AG10803 (cell line): ENCODE results near the gene HUS1.

Experiments used
- DNase-seq: peaks from one replicate; pipeline ENCODE4 v3.0.0; 2010; ENCODE audit warnings: low read depth
- H3K4me3 ChIP-seq: 2 replicates; pipeline ENCODE4 v1.5.1; 2011; ENCODE audit warnings: mild to moderate bottlenecking, low read length, control low read depth
- TF ChIP-seq, protein P1 (sequence below): conservative IDR thresholded peaks from 2 replicates; pipeline ENCODE4 v1.5.1; 2011; ENCODE audit warnings: mild to moderate bottlenecking, low read length, control low read depth, inconsistent platforms

Gene HUS1

DNA sequence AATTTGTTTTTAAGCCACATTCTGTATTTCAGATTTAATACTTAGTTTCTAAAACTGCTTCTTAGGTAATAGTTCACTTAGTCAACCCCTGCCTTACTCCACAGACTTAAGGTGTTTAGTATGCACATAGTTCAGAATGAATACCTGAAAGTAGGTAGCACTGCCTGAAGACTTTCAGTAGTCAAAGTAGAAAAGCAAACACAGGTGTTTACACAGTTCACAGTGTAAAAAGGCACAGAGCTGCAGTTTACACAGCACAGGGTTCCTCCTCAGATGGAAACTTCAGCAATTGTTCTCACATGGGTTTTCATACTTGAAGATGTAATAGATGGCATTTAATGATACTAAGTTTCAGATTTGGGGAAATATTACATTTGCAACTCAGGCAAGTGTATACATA lies 28.0 kb downstream of the HUS1 start:
- TF ChIP-seq, protein P1, sequence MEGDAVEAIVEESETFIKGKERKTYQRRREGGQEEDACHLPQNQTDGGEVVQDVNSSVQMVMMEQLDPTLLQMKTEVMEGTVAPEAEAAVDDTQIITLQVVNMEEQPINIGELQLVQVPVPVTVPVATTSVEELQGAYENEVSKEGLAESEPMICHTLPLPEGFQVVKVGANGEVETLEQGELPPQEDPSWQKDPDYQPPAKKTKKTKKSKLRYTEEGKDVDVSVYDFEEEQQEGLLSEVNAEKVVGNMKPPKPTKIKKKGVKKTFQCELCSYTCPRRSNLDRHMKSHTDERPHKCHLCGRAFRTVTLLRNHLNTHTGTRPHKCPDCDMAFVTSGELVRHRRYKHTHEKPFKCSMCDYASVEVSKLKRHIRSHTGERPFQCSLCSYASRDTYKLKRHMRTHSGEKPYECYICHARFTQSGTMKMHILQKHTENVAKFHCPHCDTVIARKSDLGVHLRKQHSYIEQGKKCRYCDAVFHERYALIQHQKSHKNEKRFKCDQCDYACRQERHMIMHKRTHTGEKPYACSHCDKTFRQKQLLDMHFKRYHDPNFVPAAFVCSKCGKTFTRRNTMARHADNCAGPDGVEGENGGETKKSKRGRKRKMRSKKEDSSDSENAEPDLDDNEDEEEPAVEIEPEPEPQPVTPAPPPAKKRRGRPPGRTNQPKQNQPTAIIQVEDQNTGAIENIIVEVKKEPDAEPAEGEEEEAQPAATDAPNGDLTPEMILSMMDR: no peak
- no peak overlapping the region for H3K4me3 ChIP-seq
- DNase-seq: no peak

DNA sequence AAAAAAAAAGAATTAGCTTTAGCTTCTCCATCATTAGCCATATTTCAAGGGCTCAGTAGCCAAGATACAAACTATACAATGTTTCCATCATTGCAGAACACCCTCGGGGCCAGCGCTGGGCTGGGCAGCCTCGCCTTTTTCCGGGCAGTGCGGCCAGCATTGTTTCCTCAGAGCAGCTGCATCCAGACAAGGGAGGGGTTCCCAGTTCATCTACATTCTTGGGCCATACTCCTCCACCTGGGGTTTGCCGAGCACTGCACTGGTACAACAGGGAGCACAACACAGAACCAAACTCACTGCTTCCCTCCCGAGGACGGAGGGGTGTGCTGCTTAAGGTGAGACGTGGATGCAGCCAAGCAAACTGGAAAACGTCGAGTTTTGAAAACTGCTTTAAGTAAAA lies 28.7 kb downstream of the HUS1 start:
- TF ChIP-seq, protein P1: no peak
- no peak overlapping the region for H3K4me3 ChIP-seq
- no peak for DNase-seq

DNA sequence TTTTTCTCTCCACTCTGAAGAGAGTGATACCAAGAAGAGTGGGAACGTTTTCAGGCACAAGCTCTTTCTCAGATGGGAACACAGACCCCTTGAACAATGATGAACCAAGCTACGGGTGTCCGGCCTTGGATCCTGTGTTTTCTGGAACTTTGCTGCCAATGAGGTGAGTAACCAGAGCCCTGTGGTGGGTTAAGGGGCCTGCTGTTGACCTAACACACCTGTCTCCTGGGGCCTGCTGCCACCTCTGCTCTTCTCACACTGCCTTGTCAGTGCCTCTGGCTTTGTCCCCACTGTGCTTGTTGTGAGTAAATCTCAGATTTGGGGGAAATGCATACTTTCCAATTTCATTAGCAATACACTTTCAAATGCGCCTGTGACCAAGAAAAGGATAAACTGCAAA lies 29.7 kb downstream of the HUS1 start:
- H3K4me3 ChIP-seq: no peak overlapping the region
- no peak for DNase-seq
- TF ChIP-seq, protein P1: no peak

DNA sequence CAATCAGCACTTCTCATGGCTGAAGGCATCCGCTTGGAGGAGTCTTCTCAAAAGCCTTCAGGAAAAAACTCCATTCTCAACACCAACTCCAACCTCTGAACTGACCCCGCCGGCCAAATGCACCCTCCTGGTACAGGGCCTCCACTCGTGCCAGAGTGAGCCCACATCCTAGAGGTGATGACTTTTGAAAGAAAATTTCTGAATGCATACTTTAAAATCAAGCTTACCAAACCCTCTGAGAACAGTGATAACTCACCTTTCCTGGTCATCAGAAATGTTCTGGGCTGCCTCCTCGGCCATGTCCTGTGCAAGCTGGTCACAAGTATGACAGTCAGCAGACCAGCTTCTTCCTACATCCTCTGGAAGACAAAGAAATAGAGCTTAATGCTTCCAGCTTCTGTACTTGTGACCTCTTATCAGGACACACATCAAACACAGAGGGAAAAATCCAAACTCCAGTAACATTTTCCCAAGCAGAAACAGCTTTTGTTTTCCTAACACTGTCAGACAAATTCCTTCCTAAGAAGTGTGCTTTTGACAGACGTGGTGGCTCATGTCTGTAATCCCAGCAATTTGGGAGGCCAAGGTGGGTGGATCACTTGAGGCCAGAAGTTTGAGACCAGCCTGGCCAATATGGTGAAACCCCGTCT lies 31.1 kb downstream of the HUS1 start, which contains the start of gene PKD1L1:
Gene PKD1L1, minus strand, starts transcription at position 326 of the 650 bp plus-strand sequence. Its CDS starts 26 bp downstream, at position 300.
- TF ChIP-seq, protein P1: no peak
- DNase-seq: no peak

DNA sequence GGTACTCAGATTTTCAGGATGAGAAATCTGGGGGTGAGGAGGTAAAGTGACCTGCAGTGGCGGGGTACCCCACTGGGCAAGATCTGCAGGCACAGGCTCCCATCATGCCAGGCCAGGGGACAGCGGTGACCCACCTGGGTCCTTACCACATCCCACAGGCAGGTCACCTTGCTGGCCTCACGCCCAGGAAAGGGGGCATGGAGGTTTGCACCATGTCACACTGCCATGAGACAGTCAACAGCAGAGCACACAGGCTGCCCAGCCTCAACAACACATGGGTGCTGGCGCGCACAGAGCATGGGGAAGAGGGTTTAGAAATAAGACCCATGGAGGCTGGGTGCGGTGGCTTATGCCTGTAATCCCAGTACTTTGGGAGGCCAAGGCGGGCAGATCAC lies 32.1 kb downstream of the HUS1 start:
- TF ChIP-seq, protein P1: no peak
- DNase-seq: no peak
- H3K4me3 ChIP-seq: no peak overlapping the region

More for the DNA sequence above, 31.1 kb downstream of the HUS1 start, which contains the start of gene PKD1L1:
- H3K4me3 ChIP-seq: no peak within 1 kb of the TSS

DNA sequence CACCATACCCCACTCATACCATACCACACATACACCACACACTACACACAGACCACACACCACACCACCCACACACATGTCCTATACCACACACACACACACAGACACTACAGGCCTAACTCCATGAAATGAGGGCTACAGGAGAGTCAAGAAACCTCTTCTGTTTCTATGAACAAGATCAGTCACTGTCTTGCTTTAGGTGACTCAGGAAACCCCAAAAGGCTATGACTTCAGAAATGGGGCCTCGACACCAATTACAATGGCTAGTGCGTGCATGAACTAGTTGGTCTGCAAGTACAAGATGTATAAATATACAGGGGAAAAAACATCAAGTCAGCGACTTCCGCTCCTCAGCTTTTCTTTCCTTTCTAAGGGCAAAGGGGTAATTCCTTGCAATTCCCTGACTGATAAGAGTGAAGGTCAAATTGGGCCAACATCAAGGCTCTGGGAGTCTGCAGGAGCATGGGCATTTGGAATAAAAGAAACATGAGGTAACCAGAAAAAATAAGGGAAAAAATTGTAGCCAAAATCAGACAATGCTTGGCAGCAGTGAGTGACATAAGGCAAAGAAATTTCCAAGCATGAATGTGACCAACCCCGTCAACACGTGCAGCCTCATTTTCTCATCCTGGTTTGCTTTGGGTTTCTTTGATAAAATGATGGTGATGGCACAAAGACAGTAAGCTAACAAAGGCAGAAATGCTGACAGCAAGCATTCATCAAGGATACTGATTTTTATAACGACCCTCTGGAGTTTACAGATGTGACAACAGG lies 32.6 kb downstream of the HUS1 start:
- TF ChIP-seq, protein P1: no peak
- no peak overlapping the region for H3K4me3 ChIP-seq
- no peak for DNase-seq
